GM19043 (cell line): ENCODE data around the gene ARHGAP25.

Source experiments
- ATAC-seq: cut with Tn5 transposase; IDR thresholded peaks from one replicate; pipeline ENCODE4 v1.9.1; 2021; ENCODE audit warnings: low read depth; ENCODE audit not compliant: unreplicated experiment

ARHGAP25 gene

DNA sequence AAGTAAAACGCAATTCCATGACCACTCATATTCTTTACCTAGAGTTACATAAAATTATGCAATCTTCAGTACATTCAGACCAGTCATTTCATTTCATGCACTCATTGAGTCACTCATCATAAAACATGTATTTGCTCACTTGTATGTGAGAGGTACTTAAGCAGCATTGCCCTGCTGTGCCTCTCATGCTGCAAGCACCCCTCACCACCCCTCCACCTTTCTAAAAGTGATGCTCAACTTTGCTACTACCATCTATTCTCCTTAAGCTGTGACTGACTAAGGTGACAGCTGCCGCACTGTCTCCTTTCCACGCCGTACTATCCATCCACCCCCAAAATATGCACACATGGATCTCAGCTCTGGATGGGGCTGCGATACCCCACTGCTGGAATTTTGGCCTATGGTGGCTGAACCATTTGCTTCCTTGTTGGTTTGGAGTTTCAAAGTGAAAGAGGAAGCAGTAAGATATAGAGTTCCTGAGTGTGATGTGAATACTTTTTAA, 7.2 kb downstream of the ARHGAP25 start:
- ATAC-seq, result no peak

DNA sequence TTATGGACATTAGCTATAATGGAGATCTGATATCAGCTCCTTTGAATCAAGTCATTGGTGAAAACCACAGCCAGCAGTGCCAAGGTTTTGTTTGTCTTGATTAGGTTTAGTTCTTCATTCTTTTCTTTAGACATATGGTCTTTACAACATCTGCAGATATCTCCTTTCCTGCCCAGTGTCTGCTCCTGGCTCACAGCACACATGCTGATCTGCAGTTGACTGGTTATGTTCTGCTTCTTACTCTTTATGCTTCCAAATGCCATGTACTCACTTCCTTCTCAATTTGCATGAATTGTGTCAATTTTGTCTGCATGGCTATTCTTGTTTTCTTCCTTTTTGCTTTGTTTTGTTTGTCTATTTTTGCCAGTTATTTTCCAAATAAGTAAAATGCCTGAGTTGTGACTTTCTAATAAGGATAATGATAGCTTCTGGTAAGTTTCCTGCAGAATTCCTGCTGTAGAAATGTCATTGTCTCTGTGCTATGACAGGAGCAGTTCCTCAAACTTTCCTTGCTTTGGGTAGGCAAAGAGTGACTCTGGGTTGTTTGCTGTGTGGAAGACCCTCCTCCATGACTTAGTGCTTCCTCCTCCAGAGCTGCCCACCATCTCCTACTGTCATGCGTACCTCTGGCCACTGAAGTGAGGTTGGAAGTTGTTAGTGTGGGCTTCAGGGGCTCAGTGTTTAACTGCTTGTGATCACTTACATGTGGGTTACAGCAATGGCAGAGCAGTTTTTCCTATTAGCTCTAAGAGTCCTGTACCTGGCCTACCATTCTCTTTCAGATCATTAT, 8.2 kb downstream of the ARHGAP25 start:
- ATAC-seq, result no peak

DNA sequence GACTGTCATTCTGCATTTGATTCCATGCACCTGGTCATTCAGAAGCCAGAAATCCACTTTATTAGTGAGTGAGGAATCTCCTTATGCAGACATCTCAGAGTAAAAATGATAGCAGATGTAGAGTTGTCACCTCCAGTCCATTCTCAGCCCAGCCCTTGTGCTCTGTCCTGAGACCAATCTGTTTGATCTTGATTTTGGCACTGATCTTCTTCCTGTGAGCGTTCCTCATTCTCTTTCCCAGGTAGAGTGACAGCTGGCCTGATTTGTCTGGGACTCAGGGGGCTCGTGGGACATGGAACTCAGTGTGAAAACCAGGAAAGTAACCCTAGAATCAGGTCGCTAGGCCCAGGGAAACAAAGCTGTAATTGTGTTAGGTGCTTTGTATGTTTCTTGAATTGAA, 8.9 kb downstream of the ARHGAP25 start:
- ATAC-seq, result no peak

DNA sequence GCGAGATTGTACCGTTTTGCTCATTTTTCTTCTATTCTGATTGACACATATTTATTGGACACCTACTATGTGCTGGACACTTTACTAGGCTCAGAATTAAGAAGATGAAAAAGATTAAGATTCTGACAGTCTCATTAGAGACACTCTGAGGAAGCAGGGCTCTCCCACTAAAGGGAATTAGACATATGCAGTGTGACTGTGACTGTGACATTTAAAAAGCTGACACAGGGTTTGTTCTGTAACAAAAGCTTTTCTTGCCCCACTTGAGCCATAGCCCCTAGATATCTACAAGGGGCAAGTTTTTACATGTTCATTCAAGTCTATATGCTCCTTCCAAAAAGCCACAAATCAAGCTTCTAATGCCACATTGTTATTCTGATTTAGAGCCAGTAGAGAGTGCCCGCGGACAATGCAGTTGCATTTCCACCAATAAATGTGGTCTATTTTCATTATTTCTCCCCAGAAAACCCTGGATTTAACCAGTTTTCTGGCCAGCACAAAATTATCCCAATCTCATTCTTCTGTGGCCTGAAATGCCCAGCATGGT, 9.8 kb downstream of the ARHGAP25 start:
- no peak for ATAC-seq

DNA sequence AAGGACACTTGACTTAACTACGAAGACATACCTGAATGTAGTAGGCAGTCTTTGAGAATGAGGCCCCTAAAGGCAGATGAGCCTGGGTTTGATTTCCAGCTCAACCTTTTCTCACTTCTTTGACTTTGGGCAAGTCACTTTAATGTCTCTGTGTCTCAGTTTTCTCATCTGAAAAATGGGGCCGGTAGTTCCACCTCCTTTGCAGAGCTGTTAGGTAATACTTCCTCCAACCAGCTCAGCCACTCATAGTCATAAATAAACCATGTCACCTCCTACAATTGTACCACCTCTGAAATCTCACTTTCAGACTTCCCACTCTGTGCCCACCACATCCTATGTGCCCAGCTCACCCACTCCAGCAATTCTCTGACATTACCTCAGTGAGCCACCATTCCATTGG, 10.4 kb downstream of the ARHGAP25 start:
- no peak for ATAC-seq

DNA sequence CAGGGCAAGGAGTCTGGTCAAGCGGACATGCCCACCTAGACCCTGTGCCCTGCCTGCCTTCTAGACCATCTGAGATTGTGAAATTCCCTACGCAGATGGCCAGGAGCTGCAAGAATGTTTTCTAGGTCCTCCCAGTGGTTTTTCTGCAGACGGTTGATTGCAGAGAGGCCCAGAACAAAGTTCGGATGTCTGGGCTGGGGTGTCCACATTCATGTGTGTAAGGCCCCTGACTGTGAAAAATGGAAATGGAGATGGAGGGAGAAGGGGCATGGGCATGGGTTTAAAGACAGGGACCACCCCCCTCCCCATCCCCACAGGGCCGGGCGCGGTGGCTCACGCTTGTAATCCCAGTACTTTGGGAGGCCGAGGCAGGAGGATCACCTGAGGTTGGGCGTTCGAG, 11.8 kb downstream of the ARHGAP25 start:
- ATAC-seq, result no peak

DNA sequence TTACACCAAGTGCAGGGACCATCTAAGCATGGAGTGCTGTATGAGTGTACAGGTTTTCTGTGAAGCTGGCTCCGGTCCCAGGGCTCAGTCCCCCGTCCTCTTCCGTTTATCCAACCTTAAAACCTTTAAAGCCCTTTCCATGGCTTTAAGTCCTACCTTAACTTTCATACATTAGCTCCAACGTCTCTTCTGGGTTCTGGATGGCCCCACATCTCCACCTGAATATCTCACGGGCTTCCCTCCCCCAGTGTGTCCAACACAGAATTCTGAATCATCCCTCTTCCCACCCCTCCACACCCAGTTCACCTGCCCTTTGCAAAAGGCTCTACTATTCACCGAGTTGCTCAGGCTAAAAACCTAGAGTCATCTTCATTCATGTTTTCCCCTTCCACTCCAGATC, 12.8 kb downstream of the ARHGAP25 start:
- ATAC-seq, result no peak

DNA sequence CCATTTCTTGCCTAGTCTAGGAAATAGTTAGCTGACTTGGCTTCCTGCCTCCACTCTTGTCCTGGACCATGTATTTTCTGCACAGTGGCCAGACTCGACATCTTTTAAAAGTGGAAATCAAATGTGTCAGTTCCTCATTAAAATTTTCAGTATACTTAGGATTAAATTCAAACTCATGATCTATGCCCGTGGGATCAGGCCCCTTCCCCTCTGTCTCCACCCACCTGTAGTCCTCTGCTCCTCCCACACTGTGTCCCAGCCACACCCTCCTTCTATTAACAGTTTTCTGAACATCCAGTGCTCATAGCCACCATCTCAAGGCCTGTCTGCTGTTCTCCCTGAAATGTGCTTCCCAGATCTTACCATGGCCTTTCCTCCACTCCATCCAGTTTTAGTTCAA, 13.3 kb downstream of the ARHGAP25 start:
- ATAC-seq, result no peak

DNA sequence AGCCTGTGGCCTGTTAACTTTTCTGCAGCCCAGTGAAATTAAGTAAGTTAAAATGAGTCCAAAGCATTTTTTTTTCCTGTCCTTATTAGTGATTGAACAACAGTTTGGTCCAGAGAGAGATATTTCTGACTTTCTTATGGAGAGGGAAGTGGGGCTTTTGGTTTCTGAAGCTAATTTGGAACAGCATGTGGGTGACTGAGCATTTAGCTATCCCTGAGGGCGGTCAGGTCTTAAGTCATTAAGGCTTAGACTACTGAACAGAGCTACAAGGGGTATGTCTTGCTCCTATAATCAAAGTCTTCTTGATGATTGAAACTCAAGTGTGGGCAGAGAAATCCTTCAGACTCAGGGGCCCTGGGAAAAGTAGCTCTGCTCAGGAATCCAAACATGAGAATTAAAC, 14.0 kb downstream of the ARHGAP25 start:
- ATAC-seq, result no peak

DNA sequence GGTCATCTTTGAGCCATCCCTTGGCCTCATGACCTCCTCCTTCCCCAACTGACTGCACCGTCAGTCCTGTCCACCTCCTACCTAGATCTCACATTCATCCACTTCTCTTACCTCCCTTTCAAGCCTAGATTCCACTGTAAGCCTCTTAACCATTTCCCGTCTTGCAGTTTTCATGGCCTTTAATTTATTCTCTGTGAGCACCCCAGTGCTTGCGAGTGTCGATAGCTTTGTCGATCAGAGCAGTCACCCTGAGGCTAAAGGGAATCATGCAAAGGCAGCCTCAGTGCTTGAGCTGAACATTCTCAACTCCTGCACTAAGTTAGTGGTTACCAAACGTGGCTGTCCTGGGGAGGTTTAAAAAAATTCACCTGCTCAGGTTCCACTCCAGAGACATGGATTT, 14.7 kb downstream of the ARHGAP25 start:
- ATAC-seq, result no peak

DNA sequence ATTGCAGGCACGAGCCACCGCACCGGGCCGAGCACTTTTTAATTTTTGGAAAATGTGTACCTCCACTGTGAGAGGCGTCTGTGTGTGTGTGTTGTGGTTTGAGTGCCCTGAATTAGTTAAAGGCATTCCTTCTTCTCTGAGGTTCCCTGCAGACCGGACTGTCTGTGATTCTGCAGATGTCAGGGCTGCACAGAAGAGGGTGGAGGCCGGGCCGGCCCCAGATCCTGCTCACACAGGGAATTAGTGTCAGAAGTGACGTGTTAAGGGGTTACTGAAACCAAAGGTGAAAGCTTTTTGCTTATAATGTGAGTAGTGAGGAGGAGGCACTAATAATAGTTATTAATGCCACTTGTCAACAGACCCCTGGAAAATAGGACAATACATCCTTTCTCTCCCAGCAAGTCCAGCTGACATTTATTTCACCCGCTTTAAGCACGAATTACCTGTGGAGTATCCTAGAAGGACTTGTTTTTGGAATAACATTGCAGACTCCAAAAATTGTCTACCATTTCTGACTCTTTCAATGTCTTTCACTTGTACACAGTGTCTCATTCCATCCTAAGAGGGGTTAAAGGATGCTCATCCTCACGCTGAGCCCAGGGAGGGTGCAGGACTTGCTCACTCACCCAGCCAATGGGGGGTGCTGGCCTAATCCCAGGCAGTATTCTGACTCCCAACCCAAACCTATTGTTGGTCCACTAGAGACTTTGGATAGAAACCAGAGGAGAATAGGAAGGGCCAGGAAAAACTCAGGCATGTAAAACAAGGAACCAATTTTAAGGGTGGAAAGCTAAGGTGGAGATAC, 16.2 kb downstream of the ARHGAP25 start:
- ATAC-seq, result no peak

DNA sequence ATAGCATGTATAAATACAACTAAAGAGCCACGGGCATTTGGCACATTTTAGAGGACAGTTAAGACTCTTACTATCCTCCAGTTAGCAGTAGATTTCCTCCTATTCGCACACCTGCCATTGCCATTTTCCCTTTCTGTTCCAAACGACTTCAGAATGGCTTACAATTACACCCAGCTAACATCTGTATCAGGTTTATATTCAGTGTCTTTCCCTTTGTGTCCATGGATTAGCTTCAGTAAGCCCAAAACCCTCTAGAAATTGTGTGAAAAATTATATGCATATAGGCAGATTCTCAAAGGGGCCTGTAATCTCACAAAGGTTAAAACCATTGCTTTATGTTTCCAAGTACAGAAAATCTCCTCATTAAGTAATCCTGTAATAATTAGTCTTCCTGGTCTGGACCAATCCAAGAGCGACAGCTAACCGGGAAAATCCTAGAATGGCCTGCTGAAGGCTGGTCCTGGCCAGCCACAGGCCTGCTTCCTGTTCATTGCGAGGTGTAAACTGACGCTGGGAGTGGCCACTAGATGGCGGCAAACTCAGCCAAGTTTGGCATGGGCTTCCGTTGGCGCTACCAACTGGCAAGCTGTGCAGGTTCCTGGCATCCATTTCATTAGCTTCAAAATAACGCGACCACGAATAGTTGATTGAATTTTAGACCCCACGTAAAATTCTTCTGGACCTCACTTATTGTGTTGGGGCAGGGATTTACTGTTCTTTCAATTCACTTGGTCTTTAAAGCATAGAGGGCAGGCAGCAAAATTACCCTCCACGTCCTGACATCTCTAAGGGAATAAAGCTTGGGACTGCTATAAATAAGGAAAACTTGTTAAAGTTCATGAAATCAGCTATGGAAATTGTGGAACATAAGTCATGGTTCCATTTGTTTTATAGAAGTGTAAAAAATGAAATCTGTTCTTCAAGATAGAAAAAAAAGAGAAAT, 17.1 kb downstream of the ARHGAP25 start:
- ATAC-seq, result peak; percentile 90

DNA sequence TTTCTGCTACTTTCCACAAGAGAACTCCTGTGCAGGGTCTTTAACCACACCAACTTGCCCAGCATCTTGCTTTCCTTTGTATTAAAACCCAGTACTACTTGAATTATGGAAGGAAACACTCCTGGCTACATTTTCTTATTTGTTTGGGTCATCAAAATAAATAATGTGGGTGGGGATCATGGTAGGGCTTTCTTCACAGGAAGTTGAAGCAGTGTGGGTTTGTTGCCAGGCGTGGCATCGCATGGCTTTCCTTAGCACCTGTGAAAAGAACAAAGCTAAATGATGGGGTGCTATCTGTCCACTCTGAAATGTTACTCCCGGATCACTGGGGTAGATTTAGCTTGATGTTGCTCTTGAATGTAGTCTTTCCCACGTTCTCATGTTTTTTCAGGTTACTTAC, 18.7 kb downstream of the ARHGAP25 start:
- ATAC-seq, result no peak

DNA sequence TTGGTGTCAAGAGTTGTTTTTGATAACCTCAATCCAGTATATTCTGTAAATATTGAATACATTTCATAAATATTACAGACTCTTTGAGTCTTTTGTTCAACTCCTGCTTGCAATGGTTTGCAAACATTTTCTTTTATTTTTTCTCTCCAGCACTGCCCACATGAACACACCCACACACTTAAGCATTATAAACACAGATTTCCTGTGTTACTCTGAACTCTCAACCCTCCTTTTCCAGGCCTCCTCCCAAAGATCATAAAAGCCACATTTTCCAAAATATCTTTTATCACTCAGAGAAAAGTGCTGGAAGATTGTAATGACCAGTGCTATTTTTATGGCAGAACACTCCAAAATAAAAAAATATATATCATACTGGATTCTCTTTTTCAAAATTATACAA, 20.5 kb downstream of the ARHGAP25 start:
- no peak for ATAC-seq

DNA sequence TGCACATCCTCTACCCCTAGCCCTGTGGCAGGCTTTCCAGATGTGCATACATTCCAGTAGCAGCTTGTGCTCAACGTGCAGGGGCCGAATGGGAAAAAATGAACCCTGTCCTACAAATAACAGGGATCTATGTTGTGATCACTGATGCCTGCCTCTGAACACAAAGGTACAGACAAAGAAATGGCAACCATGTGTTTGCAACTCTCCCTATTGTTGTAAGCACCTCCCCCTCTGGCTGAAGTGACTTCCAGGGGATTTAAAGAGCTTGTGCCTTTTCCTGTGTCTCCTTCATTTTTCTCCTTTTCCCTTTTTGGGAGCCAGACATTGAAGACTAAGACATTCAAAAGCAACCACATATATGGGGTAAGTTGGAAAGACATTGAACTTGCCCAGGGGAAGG, 21.6 kb downstream of the ARHGAP25 start:
- ATAC-seq, result no peak

DNA sequence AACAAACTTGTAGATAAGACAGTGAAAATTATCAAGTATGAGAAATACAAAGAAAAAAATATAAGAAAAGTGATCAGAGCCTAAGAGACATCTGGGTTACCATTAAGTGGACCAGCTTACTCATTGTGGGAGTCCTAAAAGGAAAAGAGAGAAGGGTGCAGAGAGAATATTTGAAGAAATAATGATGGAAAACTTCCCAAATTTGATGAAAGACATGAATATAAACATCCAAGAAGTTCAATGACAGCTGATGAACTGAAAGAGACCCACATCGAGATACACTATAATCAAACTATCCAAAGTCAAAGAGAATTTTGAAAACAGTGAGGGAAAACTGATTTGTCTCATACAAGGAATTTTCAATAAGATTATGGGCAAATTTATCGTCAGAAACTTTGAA, 22.5 kb downstream of the ARHGAP25 start:
- ATAC-seq, result no peak

DNA sequence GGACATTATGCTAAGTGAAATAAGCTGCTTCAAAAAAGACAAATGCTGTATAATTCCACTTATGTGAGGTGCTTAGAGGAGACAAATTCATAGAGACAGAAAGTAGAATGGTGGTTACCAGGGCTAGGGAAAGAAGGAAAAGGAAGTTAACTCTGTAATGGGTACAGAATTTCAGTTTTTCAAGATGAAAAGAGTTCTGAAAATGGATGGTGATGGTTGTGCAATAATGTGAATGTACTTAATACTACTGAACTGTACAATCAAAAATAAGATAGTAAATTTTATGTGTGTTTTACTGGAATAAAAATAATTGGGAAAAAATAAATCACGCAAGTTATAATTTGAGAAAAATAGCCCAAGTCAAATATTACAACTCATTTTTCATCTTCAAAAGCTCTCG, 27.5 kb downstream of the ARHGAP25 start:
- no peak for ATAC-seq

DNA sequence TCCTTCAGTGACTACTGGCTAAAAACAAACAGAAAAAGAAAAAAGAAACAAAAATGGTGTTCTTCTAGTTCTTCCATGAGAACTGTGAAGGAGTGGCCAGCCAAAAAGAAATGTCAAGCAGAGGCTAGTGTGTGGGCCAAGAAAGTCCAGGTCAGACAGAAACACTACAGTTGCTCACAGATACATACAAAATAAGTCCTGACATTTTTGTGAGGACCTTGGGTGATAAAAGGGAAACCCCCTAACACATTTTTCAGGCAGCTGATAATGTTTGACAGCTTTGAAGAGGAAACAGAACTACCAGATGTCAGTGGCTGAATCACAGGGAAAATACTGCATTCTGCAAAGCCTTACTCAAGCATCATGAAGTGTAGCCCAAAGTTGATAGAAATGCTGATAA, 28.1 kb downstream of the ARHGAP25 start:
- peak; percentile 43 for ATAC-seq

DNA sequence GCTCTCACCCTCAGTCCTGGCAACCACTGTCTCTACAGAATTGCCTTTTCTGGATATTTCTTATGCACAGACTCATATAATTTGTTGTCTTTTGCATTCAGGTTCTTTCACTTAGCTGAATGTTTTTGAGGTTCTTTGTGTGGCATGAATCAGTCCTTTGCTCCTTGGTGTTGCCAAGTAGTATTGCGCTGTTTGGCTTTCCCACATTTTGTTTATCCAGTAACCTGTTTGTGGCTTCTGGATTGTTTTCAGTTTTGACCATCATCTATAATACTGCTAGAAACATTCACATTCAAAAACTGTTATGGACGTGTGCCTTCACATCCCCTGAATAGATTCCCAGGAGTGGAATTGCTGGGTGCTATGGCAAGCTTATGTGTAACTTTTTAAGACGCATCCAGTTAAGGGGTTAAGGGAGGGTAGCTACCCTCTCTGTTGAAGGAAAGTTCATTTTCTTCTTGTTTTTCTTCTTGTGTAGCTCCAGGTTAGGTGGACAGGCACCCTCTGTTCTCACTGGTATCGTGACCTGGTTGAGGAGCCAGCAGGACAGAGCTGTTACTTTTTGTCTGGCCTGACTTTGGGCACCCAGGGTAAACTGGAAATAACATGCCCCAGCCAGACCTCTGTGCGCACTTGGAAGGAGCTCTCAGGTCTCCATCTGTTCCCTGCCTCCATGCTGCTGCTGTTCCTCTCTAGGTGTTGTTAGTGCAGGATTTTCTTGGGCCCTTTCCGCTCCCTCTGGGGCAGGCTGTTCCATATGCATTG, 29.6 kb downstream of the ARHGAP25 start:
- ATAC-seq, result no peak

DNA sequence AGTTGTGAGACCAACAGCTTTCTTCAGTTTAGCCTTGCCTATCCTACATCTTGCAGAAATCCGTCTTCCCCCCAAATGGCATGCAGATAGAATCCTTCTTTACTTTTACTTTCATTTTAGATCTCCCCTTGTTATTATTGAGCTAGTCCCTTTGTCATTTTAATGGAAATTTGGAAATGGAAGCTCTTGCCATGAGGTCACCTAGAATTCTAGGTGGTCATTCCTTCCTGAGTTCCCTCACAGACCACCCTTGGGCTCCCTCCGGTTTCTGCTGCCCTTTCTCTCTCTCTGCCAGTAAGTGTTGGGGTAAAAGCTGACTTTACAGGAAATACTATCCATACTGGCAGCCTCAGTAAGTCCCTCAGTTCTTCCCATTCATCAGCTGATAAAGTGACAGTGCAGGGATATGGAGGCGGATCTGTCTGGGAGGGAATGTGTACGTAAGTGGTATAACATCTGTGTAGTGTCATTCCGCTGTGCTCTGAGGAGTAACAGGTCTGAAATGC, 30.2 kb downstream of the ARHGAP25 start:
- no peak for ATAC-seq
